ENCODE data around the gene ADAT2. TPM values are rescaled to one million over a fixed set of nuclear protein-coding genes. Genes with fewer than 3 reads are reported as not detected.
"Not testable (repeated sequence)": the region's sequence is repeated elsewhere in the genome, so short reads cannot be mapped to it uniquely, and the experiment has no call there.

ADAT2 gene
- total and polyA plus RNA-seq, 2 of the 4 experiments (the other 2 are of a cell fraction), result 2.7 to 5.4 TPM

- no peak for TF ChIP-seq SMC3 (IDR thresholded peaks at IDR 0.05; ENCODE audit: low read depth, low read length)
These were observed 1.3 kb downstream of the ADAT2 start (continued) for GRCh38 chr6:143449082-143449713.

- in situ Hi-C loops (cut with MboI; ENCODE audit: low sequenced_read_pairs); H2BK120ac ChIP-seq (ENCODE audit: low read depth, low read length); DNase-seq; H4K5ac ChIP-seq (ENCODE audit: low read depth, low read length); dilution Hi-C loops (cut with HindIII; ENCODE audit: low sequenced_read_pairs, unreplicated experiment); H3K4ac ChIP-seq (ENCODE audit: low read depth, low read length); H3K9me1 ChIP-seq (ENCODE audit: insufficient read depth, low read length); H3K23ac ChIP-seq (ENCODE audit: low read depth, low read length); H3K36me3 ChIP-seq (ENCODE audit: control insufficient read depth, insufficient read depth, low read length); H2BK15ac ChIP-seq (ENCODE audit: low read depth, low read length); H2AK5ac ChIP-seq (ENCODE audit: low read depth, low read length); H3K18ac ChIP-seq (ENCODE audit: low read depth, low read length); H3K4me2 ChIP-seq (ENCODE audit: low read depth, low read length); H3K56ac ChIP-seq (ENCODE audit: extremely low read depth, insufficient read depth, low read length); ATAC-seq (ENCODE audit: low read depth); H3K9me3 ChIP-seq (ENCODE audit: control insufficient read depth, insufficient read depth, low read length); H4K20me1 ChIP-seq (ENCODE audit: insufficient read depth, low read length); H3K14ac ChIP-seq (replicated peaks; ENCODE audit: low read depth, low read length); H3K4me1 ChIP-seq (ENCODE audit: control insufficient read depth, insufficient read depth, low read length); H2AK9ac ChIP-seq (replicated peaks; ENCODE audit: low read depth, low read length, poor library complexity); POLR2A ChIA-PET (ENCODE audit: unreplicated experiment); H2BK5ac ChIP-seq (ENCODE audit: low read depth, low read length, poor library complexity, severe bottlenecking); H3K9ac ChIP-seq (ENCODE audit: low read depth, low read length); BruUV-seq (replicated peaks); H2BK20ac ChIP-seq (ENCODE audit: low read depth, low read length); H3K4me3 ChIP-seq (ENCODE audit: insufficient read depth, low read depth, low read length); H4K91ac ChIP-seq (ENCODE audit: insufficient read depth, low read depth, low read length); H3K27ac ChIP-seq (ENCODE audit: insufficient read depth, low read length); H3K27me3 ChIP-seq (ENCODE audit: control insufficient read depth, insufficient read depth, low read length); H4K8ac ChIP-seq (ENCODE audit: low read depth in 2 of 2, low read length in 2 of 2); H2AFZ ChIP-seq (replicated peaks; ENCODE audit: low read length, poor library complexity): not testable (repeated sequence)
- intact Hi-C loops (cut with micrococcal nuclease), result loop anchor here (10.0 kb wide), 1 partner anchor 567 kb away; no protein-coding TSS in a partner anchor
- peaks cover 18 to 42% of the 10 kb centered on the region in 2 experiments for H3K79me1 ChIP-seq (ENCODE audit: low read depth in 1 of 2, low read length in 2 of 2)
- CTCF ChIA-PET, result interaction anchor here (0.7 kb wide), 2 partner anchors 62 to 96 kb away, joined by 3 to 6 read pairs; no protein-coding TSS in a partner anchor
- WGBS, 2 experiments (ENCODE audit: extremely low coverage in 2 of 2, insufficient read length in 1 of 2), result no CpG with 5 or more reads among the region's 2 CpGs
These were observed 2.6 kb downstream of the ADAT2 start for GRCh38 chr6:143447865-143448264.
